HFFc6 (cell line): ENCODE measurements around the gene LCE1C. TPM values are rescaled to one million over a fixed set of nuclear protein-coding genes. Genes with fewer than 3 reads are reported as not detected.
A peak's percentile ranks its signal among the peaks of the same experiment; 100 is the strongest.

Experiments used
- DNase-seq: peaks from one replicate; pipeline ENCODE4 v3.0.0-alpha.2; 2018
- H3K27ac Mint-ChIP-seq: 2 replicates; pipeline ENCODE4 v1.8.0; 2020; ENCODE audit warnings: mild to moderate bottlenecking, mixed read lengths
- H3K27me3 Mint-ChIP-seq: 2 replicates; pipeline ENCODE4 v1.8.0; 2021; ENCODE audit warnings: mild to moderate bottlenecking, moderate library complexity, mixed read lengths; ENCODE audit not compliant: insufficient read depth
- H3K36me3 Mint-ChIP-seq: 2 replicates; pipeline ENCODE4 v1.8.0; 2021; ENCODE audit warnings: low read depth, mixed read lengths
- H3K4me1 Mint-ChIP-seq: 2 replicates; pipeline ENCODE4 v1.8.0; 2020; ENCODE audit warnings: low read depth, mixed read lengths
- H3K4me3 Mint-ChIP-seq: 2 replicates; pipeline ENCODE4 v1.8.0; 2020; ENCODE audit warnings: mild to moderate bottlenecking, moderate library complexity, mixed read lengths
- H3K9me3 Mint-ChIP-seq: 2 replicates; pipeline ENCODE4 v1.8.0; 2020; ENCODE audit warnings: mild to moderate bottlenecking, mixed read lengths
- total RNA-seq, 6 experiments: library from RNA; stranded (reverse); fragmentation: NEBNext Ultra II Directional; extraction: Animal tissue kit (Norgen Biotek cat#: 25700); gene quantifications; 2 replicates in 1 of 6; 3 replicates in 5 of 6; pipeline ENCODE4 v1.2.3, GENCODE V29; 2021
- TF ChIP-seq, protein P1 (sequence below): fragments of 200-600 bp; sonication (generic); IDR thresholded peaks from 2 replicates; pipeline ENCODE4 v1.5.0; 2021; ENCODE audit warnings: antibody characterized with exemption, mild to moderate bottlenecking

Gene LCE1C
- total RNA-seq, 6 experiments from 2014 or later: not detected

GRCh38 chr1:152796421-152796820 lies 10.0 kb downstream of the LCE1C start, which contains the start of gene LCE1D:
Gene LCE1D, plus strand, starts transcription at chr1:152796721. Its CDS starts 1,074 bp downstream, at chr1:152797795.
- Mint-ChIP-seq H3K27ac (no peak within 1 kb of the TSS), H3K9me3 (peaks cover 9% of the 10 kb centered on the region), H3K27me3 (peaks cover 3% of the 10 kb centered on the region; the same call in 1 of the 2 replicates), H3K36me3 (peaks cover 3% of the 10 kb centered on the region; the same call in 1 of the 2 replicates), H3K4me1 (no peaks in the 10 kb centered on the region), H3K4me3 (no peak within 1 kb of the TSS)
- DNase-seq: no peak
- TF ChIP-seq, protein P1, sequence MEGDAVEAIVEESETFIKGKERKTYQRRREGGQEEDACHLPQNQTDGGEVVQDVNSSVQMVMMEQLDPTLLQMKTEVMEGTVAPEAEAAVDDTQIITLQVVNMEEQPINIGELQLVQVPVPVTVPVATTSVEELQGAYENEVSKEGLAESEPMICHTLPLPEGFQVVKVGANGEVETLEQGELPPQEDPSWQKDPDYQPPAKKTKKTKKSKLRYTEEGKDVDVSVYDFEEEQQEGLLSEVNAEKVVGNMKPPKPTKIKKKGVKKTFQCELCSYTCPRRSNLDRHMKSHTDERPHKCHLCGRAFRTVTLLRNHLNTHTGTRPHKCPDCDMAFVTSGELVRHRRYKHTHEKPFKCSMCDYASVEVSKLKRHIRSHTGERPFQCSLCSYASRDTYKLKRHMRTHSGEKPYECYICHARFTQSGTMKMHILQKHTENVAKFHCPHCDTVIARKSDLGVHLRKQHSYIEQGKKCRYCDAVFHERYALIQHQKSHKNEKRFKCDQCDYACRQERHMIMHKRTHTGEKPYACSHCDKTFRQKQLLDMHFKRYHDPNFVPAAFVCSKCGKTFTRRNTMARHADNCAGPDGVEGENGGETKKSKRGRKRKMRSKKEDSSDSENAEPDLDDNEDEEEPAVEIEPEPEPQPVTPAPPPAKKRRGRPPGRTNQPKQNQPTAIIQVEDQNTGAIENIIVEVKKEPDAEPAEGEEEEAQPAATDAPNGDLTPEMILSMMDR: no peak

DNA sequence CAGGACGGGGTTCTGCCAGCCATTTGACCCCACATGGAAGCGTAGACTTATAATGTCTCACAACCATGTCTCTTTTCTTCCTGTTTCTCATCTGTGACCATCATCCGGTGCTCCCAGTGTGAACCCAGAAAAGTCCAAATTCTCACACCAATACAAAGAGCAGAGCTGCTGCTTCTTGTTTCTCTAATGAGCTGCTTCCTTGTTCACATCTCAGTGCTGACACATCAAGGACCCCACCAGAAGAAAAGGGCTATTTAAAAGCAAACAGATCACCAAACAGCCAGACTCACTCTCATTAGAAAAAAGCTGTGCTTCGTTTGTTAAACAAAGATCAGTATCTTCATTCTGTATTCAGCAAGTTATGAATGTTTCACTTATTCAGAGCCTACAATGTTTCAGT lies 10.8 kb downstream of the LCE1C start:
- peaks cover 2% of the 10 kb centered on the region; the same call in 1 of the 2 replicates for H3K27me3 Mint-ChIP-seq

DNA sequence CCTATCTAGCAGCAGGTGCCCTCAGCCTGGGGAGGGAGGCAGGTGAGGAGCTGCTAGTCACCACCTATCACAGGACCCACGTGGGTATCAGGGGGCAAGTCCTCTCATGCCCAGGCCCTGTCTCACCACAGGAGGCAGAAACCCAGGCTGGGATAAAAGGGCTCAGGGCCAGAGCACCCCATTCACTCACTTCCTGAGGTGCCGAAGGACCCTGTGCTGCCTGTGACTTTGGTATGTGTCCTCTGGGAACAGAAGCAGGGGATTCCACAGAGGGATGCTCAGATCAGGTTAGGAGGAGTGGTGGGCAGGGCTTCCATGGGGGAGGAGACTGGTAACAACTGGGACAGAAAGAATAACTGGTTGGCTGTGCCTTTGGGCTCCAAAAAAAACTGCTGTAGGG lies 20.4 kb downstream of the LCE1C start, which contains the start of gene LCE1E:
Gene LCE1E, plus strand, starts transcription at position 181 of the 400 bp plus-strand sequence. CDS start 1,043 bp downstream, outside the sequence.
- no peak for DNase-seq
- no peak within 1 kb of the TSS for H3K27ac Mint-ChIP-seq
- H3K4me3 Mint-ChIP-seq: no peak within 1 kb of the TSS
- H3K36me3 Mint-ChIP-seq: no peaks in the 10 kb centered on the region
- H3K27me3 Mint-ChIP-seq: peaks cover 7% of the 10 kb centered on the region; the same call in 1 of the 2 replicates
- H3K9me3 Mint-ChIP-seq: peaks cover 4% of the 10 kb centered on the region
- no peaks in the 10 kb centered on the region for H3K4me1 Mint-ChIP-seq
- TF ChIP-seq, protein P1: no peak

More for the DNA sequence above, 10.8 kb downstream of the LCE1C start:
- no peak overlapping the region for H3K27ac Mint-ChIP-seq
- H3K4me1 Mint-ChIP-seq: no peaks in the 10 kb centered on the region
- no peak for DNase-seq
- H3K4me3 Mint-ChIP-seq: no peak overlapping the region
- TF ChIP-seq, protein P1: no peak
- H3K36me3 Mint-ChIP-seq: peaks cover 3% of the 10 kb centered on the region; the same call in 1 of the 2 replicates
- H3K9me3 Mint-ChIP-seq: peaks cover 4% of the 10 kb centered on the region; the same call in 1 of the 2 replicates

- H3K36me3 Mint-ChIP-seq: no peaks in the 10 kb centered on the region
- peaks cover 2% of the 10 kb centered on the region for H3K9me3 Mint-ChIP-seq
- TF ChIP-seq, protein P1: no peak
- peaks cover 7% of the 10 kb centered on the region; the same call in 1 of the 2 replicates for H3K27me3 Mint-ChIP-seq
- no peak for DNase-seq
- no peaks in the 10 kb centered on the region for H3K4me1 Mint-ChIP-seq
- H3K27ac Mint-ChIP-seq: no peak overlapping the region
- H3K4me3 Mint-ChIP-seq: no peak overlapping the region
Observed at GRCh38 chr1:152783095-152783494, 23.4 kb downstream of the LCE1C start.

- peak; percentile 13 for DNase-seq
- Mint-ChIP-seq H3K9me3 (peaks cover 12% of the 10 kb centered on the region; the same call in 1 of the 2 replicates), H3K4me1 (no peaks in the 10 kb centered on the region), H3K36me3 (no peaks in the 10 kb centered on the region), H3K4me3 (no peak overlapping the region), H3K27ac (no peak overlapping the region), H3K27me3 (no peaks in the 10 kb centered on the region; the same call in none of the 2 replicates)
- TF ChIP-seq, protein P1: peak; percentile 53; the same call in 1 of the 2 replicates
Observed at GRCh38 chr1:152777510-152778137, 28.8 kb downstream of the LCE1C start.
